HAP-1 (cell line): ENCODE measurements around the gene WBP2.
"Not testable (repeated sequence)": the region's sequence is repeated elsewhere in the genome, so short reads cannot be mapped to it uniquely, and the experiment has no call there.

Experiments used
- DNase-seq, 2 experiments: peaks; one replicate each; pipeline ENCODE4 v3.0.0-alpha.2; 2016 to 2020; ENCODE audit warnings: low spot score in 2 of 2
- H3K27me3 ChIP-seq: fragments of 250-450 bp; sonication (Bioruptor Pico); 2 replicates; pipeline ENCODE4 v1.5.1; 2020; ENCODE audit warnings: low read depth, mild to moderate bottlenecking, moderate library complexity
- H3K36me3 ChIP-seq: fragments of 250-450 bp; sonication (Bioruptor Pico); replicated peaks from 2 replicates; pipeline ENCODE4 v1.5.1; 2020; ENCODE audit warnings: mild to moderate bottlenecking
- H3K4me1 ChIP-seq: fragments of 250-450 bp; sonication (Bioruptor Pico); 2 replicates; pipeline ENCODE4 v1.5.1; 2020; ENCODE audit warnings: mild to moderate bottlenecking
- H3K4me3 ChIP-seq: fragments of 250-450 bp; sonication (Bioruptor Pico); 2 replicates; pipeline ENCODE4 v1.5.1; 2020; ENCODE audit warnings: mild to moderate bottlenecking, moderate library complexity
- H3K9me3 ChIP-seq: fragments of 250-450 bp; sonication (Bioruptor Pico); 2 replicates; pipeline ENCODE4 v1.5.1; 2020; ENCODE audit warnings: mild to moderate bottlenecking, moderate library complexity
- in situ Hi-C: fragments of 300-500 bp; cut with MboI; formaldehyde crosslinking; loops from 3 replicates; pipeline ENCODE4 v1.14.3; 2020; ENCODE audit warnings: low sequenced_read_pairs, inconsistent platforms, mixed read lengths

WBP2 gene

DNA sequence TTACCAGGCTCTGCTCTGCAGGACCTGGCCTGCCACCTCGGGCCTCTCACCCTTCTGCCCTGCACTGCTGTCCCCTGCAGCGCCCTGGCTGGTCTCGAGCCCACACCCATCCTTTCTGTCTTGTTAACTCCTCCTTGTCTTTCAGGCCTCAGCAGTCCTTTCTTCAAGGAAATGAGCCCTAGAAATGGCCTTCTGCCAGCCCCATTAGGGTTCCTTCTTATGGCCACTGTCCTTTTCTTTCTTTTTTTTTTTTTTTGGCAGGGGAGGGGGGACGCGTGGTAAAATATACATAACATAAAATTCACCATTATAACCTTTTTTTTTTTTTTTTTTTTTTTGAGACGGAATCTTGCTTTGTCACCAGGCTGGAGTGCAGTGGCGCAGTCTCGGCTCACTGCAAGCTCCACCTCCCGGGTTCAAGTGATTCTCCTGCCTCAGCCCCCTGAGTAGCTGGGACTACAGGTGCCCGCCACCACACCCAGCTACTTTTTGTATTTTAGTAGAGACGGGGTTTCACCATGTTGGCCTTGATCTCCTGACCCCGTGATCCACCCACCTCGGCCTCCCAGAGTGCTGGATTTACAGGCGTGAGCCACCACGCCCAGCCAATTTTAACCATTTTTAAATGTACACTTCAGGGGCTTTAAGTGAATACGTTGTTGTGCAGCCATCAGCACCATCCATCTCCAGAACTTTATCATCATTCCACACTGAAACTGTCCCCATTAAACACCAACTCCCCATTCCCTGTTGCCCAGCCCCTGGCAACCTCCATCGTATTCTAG is 10.5 kb upstream of the WBP2 start:
- in situ Hi-C loops, H3K27me3 ChIP-seq, DNase-seq, H3K4me1 ChIP-seq, H3K9me3 ChIP-seq, H3K36me3 ChIP-seq, H3K4me3 ChIP-seq: not testable (repeated sequence)

DNA sequence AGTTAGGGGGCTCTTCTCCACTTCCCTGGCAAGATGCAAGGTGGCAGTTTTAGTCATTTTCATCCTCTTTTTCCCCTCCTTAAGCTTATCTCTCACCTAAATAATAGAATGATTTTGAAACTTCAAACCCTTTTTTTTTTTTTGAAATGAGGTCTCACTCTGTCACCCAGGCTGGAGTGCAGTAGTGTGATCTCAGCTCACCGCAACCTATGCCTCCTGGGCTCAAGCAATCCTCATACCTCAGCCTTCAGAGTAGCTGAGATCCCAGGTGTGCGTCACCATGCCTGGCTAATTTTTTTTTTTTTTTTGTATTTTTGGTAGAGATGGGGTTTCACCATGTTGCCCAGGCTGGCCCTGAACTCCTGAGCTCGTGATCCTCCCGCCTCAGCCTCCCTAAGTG is 9.8 kb upstream of the WBP2 start:
- in situ Hi-C loops, H3K36me3 ChIP-seq, H3K9me3 ChIP-seq, H3K4me1 ChIP-seq, H3K4me3 ChIP-seq, DNase-seq, H3K27me3 ChIP-seq: not testable (repeated sequence)

DNA sequence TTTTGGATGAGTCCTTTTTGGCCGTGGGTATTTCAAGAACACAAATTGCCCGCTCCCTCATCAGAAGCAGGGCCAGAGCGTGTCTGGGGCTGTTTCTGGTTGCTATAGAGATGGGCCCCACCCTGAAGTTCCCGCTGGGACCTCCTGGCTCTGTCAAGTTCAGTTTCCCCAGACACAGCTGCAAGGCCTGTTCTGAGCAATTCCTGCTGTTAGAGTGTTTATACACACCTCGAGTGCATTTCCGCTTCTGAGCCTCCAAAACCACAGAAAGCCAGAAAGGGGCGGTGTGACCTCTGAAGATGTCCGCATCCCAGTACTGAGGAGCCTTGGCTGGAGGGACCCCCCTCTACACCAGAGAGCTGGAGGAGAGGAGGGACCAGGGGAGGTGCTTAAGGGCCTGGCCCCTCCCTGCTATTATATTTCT is 9.3 kb upstream of the WBP2 start:
- Histone ChIP-seq H3K9me3 (no peaks in the 10 kb centered on the region), H3K4me3 (no peak overlapping the region), H3K4me1 (no peaks in the 10 kb centered on the region), H3K36me3 (no peaks in the 10 kb centered on the region), H3K27me3 (no peaks in the 10 kb centered on the region)
- DNase-seq: no peak
- in situ Hi-C loops: no loop called here

DNA sequence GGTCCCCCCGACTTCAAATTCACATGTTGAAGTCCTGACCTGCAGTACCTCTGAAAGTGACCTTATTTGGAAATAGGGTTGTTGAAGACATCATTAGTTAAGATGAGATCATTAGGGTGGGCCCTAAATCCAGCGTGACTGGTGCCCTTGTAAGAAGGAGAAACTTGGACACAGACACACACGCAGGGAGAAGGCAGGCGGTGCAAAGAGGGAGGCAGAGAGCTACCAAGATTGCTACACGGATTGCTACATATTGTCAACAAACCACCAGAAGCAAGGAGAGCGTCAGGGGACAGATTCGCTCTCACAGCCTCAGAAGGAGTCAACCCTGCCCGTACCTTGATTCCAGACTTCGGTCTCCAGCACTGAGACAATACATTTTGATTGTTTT is 6.8 kb upstream of the WBP2 start:
- Histone ChIP-seq H3K27me3 (no peaks in the 10 kb centered on the region), H3K4me3 (no peak overlapping the region), H3K4me1 (no peaks in the 10 kb centered on the region), H3K36me3 (no peaks in the 10 kb centered on the region), H3K9me3 (no peaks in the 10 kb centered on the region)
- DNase-seq: no peak
- in situ Hi-C loops: no loop called here

DNA sequence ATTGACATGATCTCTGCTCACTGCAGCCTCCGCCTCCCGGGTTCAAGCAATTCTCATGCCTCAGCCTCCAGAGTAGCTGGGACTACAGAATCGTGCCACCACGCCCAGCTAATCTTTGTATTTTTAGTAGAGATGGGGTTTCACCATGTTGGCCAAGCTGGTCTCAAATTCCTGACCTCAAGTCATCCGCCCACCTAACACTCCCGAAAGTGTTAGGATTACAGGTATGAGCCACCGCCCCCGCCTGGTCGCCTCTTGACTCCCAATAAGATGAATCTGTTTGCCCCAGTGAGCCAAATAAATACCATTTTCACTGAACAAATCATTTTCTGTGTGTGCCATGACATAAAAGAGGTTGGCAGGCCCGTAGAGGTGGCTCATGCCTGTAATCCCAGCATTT is 4.2 kb upstream of the WBP2 start:
- H3K36me3 ChIP-seq, H3K4me1 ChIP-seq, H3K27me3 ChIP-seq, H3K4me3 ChIP-seq, DNase-seq, in situ Hi-C loops, H3K9me3 ChIP-seq: not testable (repeated sequence)

DNA sequence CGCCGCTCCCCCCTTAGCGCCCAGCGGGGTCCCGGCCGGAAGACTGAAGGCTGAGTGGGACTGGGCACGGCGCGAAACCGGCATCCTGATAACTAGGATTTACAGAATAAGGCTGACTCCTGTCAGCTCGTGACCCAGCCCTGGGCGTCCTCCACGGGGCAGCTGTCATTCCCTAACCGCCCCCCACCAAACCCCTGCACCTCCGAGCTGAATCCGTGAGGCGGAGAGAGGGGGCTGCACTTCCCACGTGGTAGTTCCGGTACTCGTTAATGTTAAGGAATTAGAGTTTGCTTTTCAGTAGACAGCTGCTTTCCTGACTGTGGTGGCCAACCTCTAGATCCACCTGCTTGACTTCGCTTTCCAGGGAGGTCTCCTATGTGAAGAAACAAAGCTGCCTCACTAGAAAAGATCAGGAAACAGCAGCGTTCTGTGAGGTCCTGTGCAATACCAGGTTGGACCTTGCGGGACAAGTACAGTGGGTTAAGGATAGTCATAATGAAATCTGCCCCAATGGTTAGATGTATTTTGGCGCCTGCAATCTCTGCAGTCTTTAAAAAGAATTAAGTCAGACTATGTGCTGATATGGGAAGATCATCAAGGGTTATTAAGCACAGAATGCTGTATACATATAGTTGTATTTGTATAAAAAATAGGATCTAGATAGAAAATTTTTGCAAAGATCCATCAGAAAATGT is 1.1 kb upstream of the WBP2 start:
- H3K27me3 ChIP-seq: no peaks in the 10 kb centered on the region
- H3K4me3 ChIP-seq: peak overlapping the region; percentile 69
- in situ Hi-C loops: no loop called here
- no peaks in the 10 kb centered on the region for H3K9me3 ChIP-seq
- H3K36me3 ChIP-seq: peaks cover 2% of the 10 kb centered on the region; the same call in 1 of the 2 replicates
- DNase-seq: peak in 1 of 2 experiments; percentile 19
- H3K4me1 ChIP-seq: peaks cover 4% of the 10 kb centered on the region

DNA sequence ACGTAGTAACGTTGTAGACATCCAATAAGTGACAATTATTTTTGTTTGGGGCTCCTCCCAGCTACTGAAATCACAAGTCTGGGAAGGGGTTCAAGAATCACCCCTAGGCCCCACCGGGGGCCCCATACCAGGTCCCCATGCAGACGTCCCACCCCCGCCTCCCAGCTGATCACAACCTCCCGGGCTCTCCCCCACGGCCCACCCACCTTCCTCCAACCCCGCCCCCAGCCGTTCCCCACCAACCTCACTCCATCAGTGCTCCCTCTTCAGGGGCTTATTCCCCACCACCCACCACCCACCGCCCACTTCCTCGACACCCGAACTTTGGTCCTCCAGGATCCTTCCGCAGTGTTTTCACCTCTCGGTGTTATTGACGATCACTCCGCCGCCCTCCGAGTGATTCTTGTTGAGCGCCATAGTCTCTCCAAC is 240 bp downstream of the WBP2 start:
- DNase-seq: no peak
- in situ Hi-C loops: no loop called here
- H3K4me1 ChIP-seq: peaks cover 4% of the 10 kb centered on the region

DNA sequence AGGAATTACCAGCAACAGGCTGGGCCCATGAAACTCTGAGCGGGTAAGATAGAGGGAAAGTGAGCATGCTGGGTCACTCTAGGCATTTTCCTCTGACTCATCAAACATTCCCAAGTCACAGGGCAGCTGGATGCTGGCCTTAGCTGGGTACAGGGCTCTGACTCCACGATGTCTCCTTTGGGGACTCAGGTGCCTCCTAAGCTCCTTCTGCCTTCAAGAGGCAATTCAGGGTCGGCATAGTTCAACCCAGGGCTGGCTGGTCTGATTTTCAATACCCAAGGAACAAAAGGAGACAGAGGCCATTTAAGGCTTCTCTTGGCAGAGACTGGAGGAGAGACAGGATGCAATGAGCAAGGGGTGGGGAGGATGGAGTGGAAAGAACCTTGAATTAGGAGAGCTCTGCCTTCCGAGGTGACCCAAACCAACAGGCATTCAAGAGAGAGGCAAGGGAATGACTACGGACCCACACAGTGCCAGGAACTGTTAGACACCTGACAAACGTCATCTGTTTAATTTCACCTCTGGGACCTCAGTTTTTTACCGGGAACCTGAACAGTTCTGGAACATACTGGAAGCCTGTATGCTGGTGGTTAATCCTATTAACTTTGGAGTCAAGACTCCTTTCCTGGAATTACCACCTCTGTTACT is 910 bp downstream of the WBP2 start:
- Histone ChIP-seq H3K4me1 (peaks cover 4% of the 10 kb centered on the region), H3K4me3 (peak overlapping the region; percentile 69), H3K36me3 (peaks cover 11% of the 10 kb centered on the region), H3K9me3 (no peaks in the 10 kb centered on the region), H3K27me3 (no peaks in the 10 kb centered on the region)
- in situ Hi-C loops: no loop called here
- DNase-seq: no peak

More for the DNA sequence above, 240 bp downstream of the WBP2 start:
- no peaks in the 10 kb centered on the region for H3K9me3 ChIP-seq
- peaks cover 9% of the 10 kb centered on the region; the same call in 1 of the 2 replicates for H3K36me3 ChIP-seq
- H3K4me3 ChIP-seq: peak overlapping the region; percentile 69
- no peaks in the 10 kb centered on the region for H3K27me3 ChIP-seq

DNA sequence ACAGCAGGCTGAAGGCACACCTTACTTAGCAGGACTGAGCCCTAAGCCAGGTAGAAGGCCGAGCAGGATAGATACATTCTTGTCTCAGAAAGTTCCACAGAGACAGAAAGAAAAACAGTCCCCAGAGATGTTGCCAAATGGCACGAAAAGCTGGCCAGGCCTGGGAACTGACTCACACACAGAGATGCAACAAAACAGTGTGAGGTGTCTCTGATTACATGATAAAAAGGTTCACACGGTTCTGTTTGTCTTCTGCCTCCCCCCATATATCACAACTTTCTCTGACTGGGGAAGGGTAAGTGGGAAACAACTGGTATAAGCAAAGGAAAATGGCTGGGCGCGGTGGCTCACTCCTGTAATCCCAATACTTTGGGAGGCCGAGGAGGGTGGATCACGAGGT is 1.7 kb downstream of the WBP2 start:
- H3K36me3 ChIP-seq: peaks cover 15% of the 10 kb centered on the region
- no peak for DNase-seq
- peaks cover 4% of the 10 kb centered on the region for H3K4me1 ChIP-seq
- no peaks in the 10 kb centered on the region for H3K9me3 ChIP-seq
- no peaks in the 10 kb centered on the region for H3K27me3 ChIP-seq
- H3K4me3 ChIP-seq: no peak overlapping the region
- in situ Hi-C loops: no loop called here

DNA sequence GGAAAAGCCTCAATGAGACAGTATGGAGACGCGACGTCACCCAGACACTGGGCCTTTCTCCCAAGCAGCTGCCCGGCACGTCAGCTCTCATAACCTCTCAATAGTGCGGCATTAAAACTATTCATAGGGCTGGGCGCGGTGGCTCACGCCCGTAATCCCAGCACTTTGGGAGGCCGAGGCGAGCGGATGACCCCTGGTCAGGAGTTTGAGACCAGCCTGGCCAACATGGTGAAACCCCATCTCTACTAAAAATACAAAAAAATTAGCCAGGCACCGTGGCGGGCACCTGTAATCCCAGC is 3.5 kb downstream of the WBP2 start:
- H3K27me3 ChIP-seq, H3K4me3 ChIP-seq, H3K9me3 ChIP-seq, in situ Hi-C loops, H3K4me1 ChIP-seq, DNase-seq: not testable (repeated sequence)
- H3K36me3 ChIP-seq: peaks cover 32% of the 10 kb centered on the region

DNA sequence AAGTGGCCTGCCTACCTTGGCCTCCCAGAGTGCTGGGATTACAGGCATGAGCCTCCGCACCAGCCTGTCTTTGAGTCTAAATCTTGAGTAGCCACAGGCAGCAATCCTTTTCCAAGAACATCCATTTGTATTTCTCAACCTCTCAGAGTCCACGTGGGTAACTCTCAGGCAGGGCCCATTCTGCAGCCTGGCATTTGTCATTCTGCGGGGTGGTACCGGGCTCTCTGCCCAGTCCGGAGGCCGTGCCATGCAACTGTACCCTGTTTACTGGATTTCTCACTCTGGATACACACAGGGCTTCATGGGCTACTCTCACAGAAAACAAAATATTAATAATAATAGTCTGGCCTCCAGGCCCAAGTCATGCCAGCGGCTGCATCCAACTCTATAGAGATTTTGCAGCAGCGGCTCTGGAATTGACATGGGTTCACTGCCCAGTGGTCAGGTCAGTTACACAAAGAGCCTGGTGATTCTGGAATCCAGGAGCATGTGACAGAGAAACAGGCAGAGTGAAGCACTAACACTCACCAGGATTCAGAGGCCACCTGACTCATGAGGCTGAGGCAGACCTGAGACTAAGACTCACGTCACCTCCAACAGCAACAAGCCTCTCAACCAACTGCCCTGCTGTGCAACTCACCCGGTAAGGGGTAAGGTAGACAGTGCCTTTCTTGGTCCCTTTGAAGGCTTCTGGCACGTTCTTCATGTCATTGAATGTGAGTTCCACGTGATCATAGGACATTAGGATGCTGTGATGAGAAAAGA is 4.0 kb downstream of the WBP2 start:
- H3K36me3 ChIP-seq: peaks cover 32% of the 10 kb centered on the region
- no peak for DNase-seq
- H3K4me1 ChIP-seq: peaks cover 4% of the 10 kb centered on the region
- no peaks in the 10 kb centered on the region for H3K27me3 ChIP-seq
- H3K9me3 ChIP-seq: no peaks in the 10 kb centered on the region
- H3K4me3 ChIP-seq: no peak overlapping the region
- in situ Hi-C loops: no loop called here

DNA sequence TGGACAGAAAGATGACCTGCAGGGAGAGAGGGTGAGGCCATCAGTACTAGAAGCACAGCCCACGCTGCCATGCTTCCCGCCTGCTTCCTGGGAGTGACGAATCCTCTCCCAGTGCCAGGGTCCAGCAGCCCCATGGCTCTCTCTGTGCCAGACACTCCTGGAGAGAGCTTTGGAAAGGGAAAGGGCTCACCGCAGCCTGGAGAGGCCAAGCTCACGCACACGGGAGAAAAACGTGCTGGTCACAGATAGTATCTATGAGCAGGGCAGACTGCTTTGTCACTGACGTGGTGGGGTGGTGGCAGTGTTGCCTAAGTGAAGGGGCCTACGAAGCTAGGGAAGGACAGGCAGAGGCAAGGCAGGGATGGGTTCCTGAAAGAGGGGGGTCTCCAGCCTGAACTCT is 5.4 kb downstream of the WBP2 start:
- peaks cover 32% of the 10 kb centered on the region for H3K36me3 ChIP-seq
- peaks cover 10% of the 10 kb centered on the region for H3K4me1 ChIP-seq

DNA sequence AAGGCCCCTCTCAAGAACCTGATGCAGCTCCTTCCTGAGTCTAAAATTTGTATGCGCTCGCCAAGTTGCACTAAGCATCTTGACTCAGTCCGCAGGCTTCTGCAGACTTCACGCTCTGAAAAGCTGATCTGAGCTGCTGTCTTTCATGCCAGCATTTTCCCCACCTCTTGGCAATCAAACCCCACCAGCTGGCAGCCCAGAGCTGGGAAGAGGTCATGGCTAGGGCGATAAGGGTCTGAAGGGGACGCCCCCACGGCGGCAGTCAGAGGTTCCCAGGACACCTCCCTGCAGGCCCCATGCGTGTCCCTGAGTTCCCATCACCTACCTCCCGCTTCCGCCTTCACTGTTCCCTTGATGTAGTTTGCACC is 5.9 kb downstream of the WBP2 start:
- DNase-seq: no peak
- in situ Hi-C loops: no loop called here
- Histone ChIP-seq H3K4me1 (peaks cover 7% of the 10 kb centered on the region), H3K4me3 (no peak overlapping the region), H3K36me3 (peaks cover 32% of the 10 kb centered on the region), H3K27me3 (no peaks in the 10 kb centered on the region), H3K9me3 (no peaks in the 10 kb centered on the region)

More for the DNA sequence above, 5.4 kb downstream of the WBP2 start:
- in situ Hi-C loops: no loop called here
- Histone ChIP-seq H3K9me3 (no peaks in the 10 kb centered on the region), H3K4me3 (no peak overlapping the region), H3K27me3 (no peaks in the 10 kb centered on the region)
- DNase-seq: no peak
